ENCODE measurements around the gene POLE.

POLE gene

DNA sequence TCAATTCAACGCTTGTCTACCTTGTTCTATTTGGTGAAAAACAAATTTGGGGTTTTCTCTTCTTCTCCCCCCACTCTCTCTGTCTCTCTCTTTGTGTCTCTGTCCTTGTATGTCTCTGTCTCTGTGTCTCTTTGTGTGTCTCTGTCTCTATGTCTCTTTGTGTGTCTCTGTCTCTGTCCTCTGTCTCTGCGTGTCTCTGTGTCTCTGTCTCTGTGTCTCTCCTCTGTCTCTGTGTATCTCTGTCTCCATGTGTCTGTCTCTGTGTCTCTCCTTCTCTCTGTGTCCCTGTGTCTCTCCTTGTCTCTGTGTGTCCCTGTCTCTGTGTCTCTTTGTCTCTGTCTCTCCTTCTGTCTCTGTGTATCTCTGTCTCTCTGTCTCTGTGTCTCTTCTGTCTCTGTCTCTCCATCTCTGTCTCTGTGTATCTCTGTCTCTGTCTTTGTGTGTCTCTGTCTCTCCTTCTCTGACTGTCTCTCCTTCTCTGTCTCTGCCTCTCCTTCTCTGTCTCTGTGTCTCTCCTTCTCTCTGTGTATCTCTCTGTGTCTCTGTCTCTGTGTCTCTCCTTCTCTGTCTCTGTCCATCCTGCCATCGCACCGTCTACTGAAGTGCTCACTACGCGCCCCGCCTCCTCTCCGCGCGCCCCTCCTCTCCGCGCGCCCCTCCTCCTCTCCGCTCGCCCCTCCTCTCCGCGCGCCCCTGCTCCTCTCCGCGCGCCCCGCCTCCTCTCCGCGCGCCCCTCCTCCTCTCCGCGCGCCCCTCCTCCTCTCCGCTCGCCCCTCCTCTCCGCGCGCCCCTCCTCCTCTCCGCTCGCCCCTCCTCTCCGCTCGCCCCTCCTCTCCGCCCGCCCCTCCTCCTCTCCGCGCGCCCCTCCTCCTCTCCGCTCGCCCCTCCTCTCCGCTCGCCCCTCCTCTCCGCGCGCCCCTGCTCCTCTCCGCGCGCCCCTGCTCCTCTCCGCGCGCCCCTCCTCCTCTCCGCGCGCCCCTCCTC lies 89.5 kb downstream of the POLE start:
- Histone ChIP-seq H3K4me3 (ENCODE audit: low read length) (no peak overlapping the region), H3K4me1 (ENCODE audit: control insufficient read depth, insufficient read depth, low read length) (peaks cover 24% of the 10 kb centered on the region), H3K27me3 (ENCODE audit: control insufficient read depth, insufficient read depth, low read length) (peaks cover 28% of the 10 kb centered on the region), H3K9me3 (ENCODE audit: control insufficient read depth, low read length) (no peaks in the 10 kb centered on the region), H3K9ac (ENCODE audit: low read length) (no peak overlapping the region), H3K36me3 (ENCODE audit: control insufficient read depth, insufficient read depth, low read length) (no peaks in the 10 kb centered on the region)

DNA sequence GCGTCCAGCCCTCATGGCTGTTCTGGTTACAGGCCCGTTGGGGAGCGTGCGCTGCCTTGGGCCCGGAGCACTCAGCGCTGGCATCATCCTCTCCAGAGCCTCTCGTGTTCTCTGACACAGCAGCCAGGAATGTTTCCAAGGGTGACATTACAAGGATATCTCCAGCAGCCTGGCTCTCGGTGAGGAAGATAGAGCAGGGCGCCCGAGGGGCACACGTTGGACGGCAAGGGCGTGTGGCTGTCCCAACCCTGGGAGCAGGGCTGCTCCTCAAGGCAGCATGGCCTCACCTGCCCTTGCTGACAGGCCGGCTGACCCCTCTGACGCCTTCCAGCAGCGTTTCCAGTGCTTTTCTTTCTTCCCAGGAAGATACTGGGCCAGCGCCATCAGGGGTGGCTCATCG lies 91.1 kb downstream of the POLE start:
- Histone ChIP-seq H3K4me3 (ENCODE audit: low read length) (no peak overlapping the region), H3K27me3 (ENCODE audit: control insufficient read depth, insufficient read depth, low read length) (peaks cover 15% of the 10 kb centered on the region)

DNA sequence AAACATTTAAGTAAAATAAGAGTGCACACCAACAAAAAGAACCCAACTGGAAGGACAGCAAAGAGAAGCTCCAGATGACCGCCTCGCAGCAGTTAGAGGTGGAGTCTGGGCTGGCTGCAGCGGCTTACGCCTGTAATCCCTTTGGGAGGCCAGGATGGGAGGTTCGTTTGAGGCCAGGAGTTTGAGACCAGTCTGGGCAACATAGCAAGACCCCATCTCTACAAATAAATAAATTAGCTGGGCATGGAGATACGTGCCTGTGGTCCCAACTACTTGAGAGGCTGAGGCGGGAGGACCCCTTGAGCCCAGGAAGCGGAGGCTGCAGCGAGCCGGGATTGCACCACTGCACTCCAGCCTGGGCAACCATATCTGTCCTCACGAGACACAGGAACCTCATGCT lies 92.0 kb downstream of the POLE start:
- H3K4me3 ChIP-seq (ENCODE audit: low read length), result no peak overlapping the region
- H3K36me3 ChIP-seq (ENCODE audit: control insufficient read depth, insufficient read depth, low read length), result no peaks in the 10 kb centered on the region
- no peaks in the 10 kb centered on the region for H3K9me3 ChIP-seq (ENCODE audit: control insufficient read depth, low read length)
- peaks cover 17% of the 10 kb centered on the region for H3K4me1 ChIP-seq (ENCODE audit: control insufficient read depth, insufficient read depth, low read length)
- H3K9ac ChIP-seq (ENCODE audit: low read length), result no peak overlapping the region
- peaks cover 8% of the 10 kb centered on the region for H3K27me3 ChIP-seq (ENCODE audit: control insufficient read depth, insufficient read depth, low read length)

More for the DNA sequence above, 91.1 kb downstream of the POLE start:
- no peaks in the 10 kb centered on the region for H3K9me3 ChIP-seq (ENCODE audit: control insufficient read depth, low read length)
- H3K36me3 ChIP-seq (ENCODE audit: control insufficient read depth, insufficient read depth, low read length), result no peaks in the 10 kb centered on the region
- H3K4me1 ChIP-seq (ENCODE audit: control insufficient read depth, insufficient read depth, low read length), result peaks cover 24% of the 10 kb centered on the region
- H3K9ac ChIP-seq (ENCODE audit: low read length), result no peak overlapping the region

DNA sequence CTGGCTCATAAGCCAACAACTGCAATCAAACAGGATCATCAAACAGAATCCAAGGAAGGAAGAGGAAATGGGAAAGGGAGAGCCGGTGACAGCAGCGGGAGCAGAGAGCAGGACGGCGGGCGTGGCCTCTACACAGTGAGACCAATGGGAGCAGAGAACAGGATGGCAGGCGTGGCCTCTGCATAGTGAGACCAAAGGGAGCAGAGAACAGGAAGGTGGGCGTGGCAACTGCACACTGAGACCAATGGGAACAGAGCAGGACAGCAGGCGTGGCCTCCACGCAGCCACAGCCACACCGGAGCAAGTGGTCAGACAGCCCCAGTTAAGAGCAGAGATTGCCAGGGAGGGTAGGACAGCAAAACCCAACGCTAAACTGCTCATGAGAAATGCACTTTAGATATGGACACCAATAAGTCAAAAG lies 93.2 kb downstream of the POLE start:
- H3K9me3 ChIP-seq (ENCODE audit: control insufficient read depth, low read length), result no peaks in the 10 kb centered on the region
- H3K9ac ChIP-seq (ENCODE audit: low read length), result peak overlapping the region; percentile 29
- H3K4me1 ChIP-seq (ENCODE audit: control insufficient read depth, insufficient read depth, low read length), result peaks cover 14% of the 10 kb centered on the region
- no peaks in the 10 kb centered on the region for H3K36me3 ChIP-seq (ENCODE audit: control insufficient read depth, insufficient read depth, low read length)
- H3K4me3 ChIP-seq (ENCODE audit: low read length), result peak overlapping the region; percentile 14
- H3K27me3 ChIP-seq (ENCODE audit: control insufficient read depth, insufficient read depth, low read length), result peaks cover 5% of the 10 kb centered on the region

DNA sequence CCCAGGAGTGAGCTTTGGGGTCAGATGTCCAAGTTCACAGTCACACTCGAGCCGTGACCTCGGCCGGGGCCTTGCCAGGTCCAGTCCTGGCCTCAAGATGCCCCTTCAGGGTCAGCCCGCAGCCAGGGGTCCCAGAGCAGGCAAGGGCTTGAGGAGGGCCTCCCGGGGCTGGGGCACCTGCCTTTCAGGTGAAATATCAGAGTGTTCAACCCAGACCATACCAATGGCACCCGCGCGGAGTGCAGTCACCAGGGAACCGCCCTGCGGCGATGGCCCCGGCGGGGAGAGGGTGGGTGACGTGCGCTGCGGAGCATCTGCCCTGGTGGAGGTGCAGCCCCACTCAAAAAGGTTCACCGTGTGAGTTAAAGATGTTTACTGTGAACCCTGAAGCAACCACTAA lies 93.6 kb downstream of the POLE start:
- Histone ChIP-seq H3K4me3 (ENCODE audit: low read length) (peak overlapping the region; percentile 14), H3K36me3 (ENCODE audit: control insufficient read depth, insufficient read depth, low read length) (no peaks in the 10 kb centered on the region), H3K4me1 (ENCODE audit: control insufficient read depth, insufficient read depth, low read length) (peaks cover 14% of the 10 kb centered on the region), H3K9ac (ENCODE audit: low read length) (peak overlapping the region; percentile 29), H3K27me3 (ENCODE audit: control insufficient read depth, insufficient read depth, low read length) (peaks cover 5% of the 10 kb centered on the region), H3K9me3 (ENCODE audit: control insufficient read depth, low read length) (no peaks in the 10 kb centered on the region)

DNA sequence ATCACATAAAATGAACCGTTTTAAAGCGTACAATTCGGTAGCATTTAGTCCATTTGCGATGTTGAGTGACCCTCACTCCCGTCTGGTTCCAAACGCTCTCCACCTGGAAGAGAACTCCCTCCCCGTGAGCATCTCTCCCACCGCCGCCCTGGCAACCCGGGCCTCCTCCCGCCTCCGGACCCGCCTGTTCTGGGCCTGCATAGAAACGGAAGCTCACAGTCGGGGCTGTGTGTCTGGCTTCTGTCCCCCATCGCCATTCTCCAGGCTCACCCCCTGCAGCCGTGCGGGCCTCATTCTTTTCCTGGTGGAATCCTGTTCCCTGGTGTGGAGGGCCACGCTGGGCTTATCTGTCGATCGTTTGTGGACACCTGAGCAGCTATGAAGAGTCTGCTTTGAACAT lies 94.1 kb downstream of the POLE start:
- Histone ChIP-seq H3K9ac (ENCODE audit: low read length) (no peak overlapping the region), H3K4me1 (ENCODE audit: control insufficient read depth, insufficient read depth, low read length) (peaks cover 14% of the 10 kb centered on the region), H3K4me3 (ENCODE audit: low read length) (no peak overlapping the region), H3K9me3 (ENCODE audit: control insufficient read depth, low read length) (no peaks in the 10 kb centered on the region), H3K27me3 (ENCODE audit: control insufficient read depth, insufficient read depth, low read length) (peaks cover 5% of the 10 kb centered on the region), H3K36me3 (ENCODE audit: control insufficient read depth, insufficient read depth, low read length) (no peaks in the 10 kb centered on the region)

DNA sequence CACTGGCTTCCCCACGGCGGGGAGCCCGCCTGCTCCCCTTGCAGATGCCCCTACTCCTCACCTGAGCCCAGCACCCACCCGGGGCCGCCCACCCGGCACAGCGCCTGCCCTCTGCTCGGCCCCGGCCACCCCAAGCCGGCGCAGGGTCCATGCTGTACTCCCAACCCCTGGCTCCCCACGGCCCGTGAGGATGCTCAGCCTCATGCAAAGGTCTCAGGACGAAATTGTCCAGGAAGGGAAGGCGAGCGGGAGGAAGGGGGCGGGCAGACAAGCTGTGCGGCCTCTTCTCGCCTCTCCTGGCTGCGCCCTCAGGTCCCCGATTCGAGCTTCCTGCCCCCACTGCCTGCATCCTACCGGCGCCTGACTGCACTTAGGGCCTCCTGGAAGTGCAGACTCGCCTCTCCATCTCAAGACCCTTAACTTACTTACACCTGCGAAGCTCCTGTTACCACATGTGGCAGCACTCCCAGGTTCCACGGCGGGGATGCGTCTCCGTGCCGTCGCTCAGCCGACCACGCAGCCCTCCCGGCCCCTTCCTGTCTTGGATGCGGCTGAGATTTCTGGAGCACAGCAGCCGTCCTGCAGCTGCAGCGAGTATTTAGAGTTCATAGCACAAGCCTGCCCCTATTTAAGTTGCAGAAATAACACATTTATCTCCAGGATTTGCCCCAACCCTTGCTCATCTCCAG lies 94.7 kb downstream of the POLE start:
- no peaks in the 10 kb centered on the region for H3K9me3 ChIP-seq (ENCODE audit: control insufficient read depth, low read length)
- no peak overlapping the region for H3K4me3 ChIP-seq (ENCODE audit: low read length)
- peaks cover 3% of the 10 kb centered on the region for H3K27me3 ChIP-seq (ENCODE audit: control insufficient read depth, insufficient read depth, low read length)
- H3K36me3 ChIP-seq (ENCODE audit: control insufficient read depth, insufficient read depth, low read length), result no peaks in the 10 kb centered on the region
- H3K4me1 ChIP-seq (ENCODE audit: control insufficient read depth, insufficient read depth, low read length), result peaks cover 12% of the 10 kb centered on the region
- H3K9ac ChIP-seq (ENCODE audit: low read length), result no peak overlapping the region

DNA sequence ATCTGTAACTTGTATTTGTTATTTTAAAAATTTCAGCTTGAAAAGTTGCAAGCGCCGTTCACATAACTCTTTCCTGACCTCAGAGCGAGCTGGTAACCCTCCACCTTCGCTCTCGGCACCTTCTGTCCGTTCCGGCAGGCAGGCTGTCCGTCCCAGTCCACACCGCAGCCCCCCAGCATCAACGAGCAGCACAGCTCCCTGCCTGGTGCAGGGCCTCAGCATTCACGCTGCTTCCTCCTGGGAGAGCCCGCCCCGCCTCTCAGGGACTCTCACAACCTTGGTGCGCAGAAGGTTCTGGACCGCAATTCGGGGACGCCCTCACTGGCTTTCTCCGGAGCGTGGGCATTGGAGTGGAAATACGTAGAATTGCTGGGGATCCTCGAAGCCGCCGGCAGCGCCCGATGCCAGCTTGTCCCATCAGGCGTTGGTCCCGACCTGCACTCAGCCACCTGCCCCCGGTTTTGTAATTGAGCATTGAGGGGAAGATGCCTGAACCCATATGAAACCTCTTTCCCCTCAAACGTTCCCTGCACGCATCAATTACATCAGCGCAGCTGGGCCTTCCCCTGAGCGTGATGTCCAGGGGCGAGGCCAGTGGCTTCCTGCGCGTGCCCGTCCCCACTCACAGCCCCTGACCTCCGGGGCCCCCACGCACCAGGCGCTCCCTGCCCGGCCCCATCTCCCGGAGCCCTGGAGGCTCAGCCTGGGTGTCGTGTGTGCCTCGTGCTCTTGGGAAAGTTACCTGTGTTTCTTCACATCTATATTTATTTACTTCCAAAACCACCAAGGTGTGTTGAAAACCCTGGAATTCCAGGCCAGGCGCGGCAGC lies 95.8 kb downstream of the POLE start:
- Histone ChIP-seq H3K9ac (ENCODE audit: low read length) (no peak overlapping the region), H3K36me3 (ENCODE audit: control insufficient read depth, insufficient read depth, low read length) (no peaks in the 10 kb centered on the region), H3K4me3 (ENCODE audit: low read length) (no peak overlapping the region), H3K27me3 (ENCODE audit: control insufficient read depth, insufficient read depth, low read length) (no peaks in the 10 kb centered on the region), H3K9me3 (ENCODE audit: control insufficient read depth, low read length) (no peaks in the 10 kb centered on the region), H3K4me1 (ENCODE audit: control insufficient read depth, insufficient read depth, low read length) (peaks cover 9% of the 10 kb centered on the region)

DNA sequence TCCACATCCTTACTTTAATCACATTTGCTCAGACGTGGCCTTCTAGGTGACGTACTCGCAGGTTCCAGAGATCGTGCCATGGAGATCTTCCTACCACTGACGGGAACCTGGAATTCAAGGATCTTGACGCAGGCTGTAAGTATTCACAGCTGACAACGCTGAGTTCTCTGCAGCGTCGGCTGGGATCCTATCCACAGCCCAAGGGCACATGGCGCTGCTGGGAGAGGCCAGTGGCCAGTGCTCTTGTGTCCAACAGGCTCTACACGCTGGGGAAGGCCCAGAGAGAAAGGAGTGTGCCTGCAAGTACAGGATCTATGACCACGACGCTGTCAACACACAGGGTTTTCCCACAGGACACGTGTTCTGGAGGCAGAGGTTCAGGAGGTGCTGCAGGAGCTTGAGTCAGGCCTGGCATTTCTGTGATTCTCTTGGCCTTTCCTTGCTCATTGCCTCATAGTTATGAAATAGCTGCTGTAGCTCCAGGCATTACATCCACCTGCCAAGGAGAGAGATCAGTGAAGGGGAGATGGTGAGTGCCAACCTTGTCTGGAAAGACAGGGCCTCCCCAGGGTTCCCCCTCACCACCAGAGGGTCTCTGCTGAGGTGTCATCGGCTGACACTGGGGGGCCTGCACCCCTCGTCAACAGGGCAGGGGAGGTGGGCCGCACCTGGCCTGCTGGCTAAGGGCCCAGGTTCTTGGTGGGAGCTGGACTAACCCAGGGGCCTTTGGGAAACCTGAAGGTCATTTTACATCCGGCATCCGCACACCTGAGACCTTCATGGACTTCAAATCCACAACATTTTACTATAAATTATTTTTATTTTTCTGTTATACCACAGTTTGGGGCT lies 98.1 kb downstream of the POLE start:
- no peak overlapping the region for H3K4me3 ChIP-seq (ENCODE audit: low read length)
- peaks cover 7% of the 10 kb centered on the region for H3K4me1 ChIP-seq (ENCODE audit: control insufficient read depth, insufficient read depth, low read length)
- no peaks in the 10 kb centered on the region for H3K9me3 ChIP-seq (ENCODE audit: control insufficient read depth, low read length)
- H3K27me3 ChIP-seq (ENCODE audit: control insufficient read depth, insufficient read depth, low read length), result no peaks in the 10 kb centered on the region
- no peaks in the 10 kb centered on the region for H3K36me3 ChIP-seq (ENCODE audit: control insufficient read depth, insufficient read depth, low read length)
- H3K9ac ChIP-seq (ENCODE audit: low read length), result no peak overlapping the region

DNA sequence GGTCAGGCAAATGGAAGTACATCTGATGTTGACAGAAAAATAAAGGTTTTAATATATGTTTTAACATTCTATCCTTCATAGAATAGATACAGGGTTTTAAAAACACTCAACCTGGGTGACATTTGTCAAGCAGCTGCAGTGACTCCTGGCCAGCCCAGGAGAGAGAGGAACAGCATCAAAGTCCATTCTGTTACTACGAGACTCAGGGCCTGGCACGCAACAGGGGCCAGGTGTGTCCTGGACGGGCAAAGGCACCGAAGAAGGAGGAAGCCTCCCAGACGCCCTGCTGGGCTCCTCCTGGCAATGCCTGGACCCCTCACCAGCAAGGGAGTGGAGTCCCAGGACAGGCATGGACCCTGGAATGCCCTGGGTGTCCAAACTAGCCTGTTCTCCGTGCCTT lies 98.8 kb downstream of the POLE start:
- Histone ChIP-seq H3K4me1 (ENCODE audit: control insufficient read depth, insufficient read depth, low read length) (peaks cover 2% of the 10 kb centered on the region), H3K9ac (ENCODE audit: low read length) (no peak overlapping the region), H3K27me3 (ENCODE audit: control insufficient read depth, insufficient read depth, low read length) (no peaks in the 10 kb centered on the region), H3K36me3 (ENCODE audit: control insufficient read depth, insufficient read depth, low read length) (no peaks in the 10 kb centered on the region), H3K9me3 (ENCODE audit: control insufficient read depth, low read length) (no peaks in the 10 kb centered on the region), H3K4me3 (ENCODE audit: low read length) (no peak overlapping the region)

DNA sequence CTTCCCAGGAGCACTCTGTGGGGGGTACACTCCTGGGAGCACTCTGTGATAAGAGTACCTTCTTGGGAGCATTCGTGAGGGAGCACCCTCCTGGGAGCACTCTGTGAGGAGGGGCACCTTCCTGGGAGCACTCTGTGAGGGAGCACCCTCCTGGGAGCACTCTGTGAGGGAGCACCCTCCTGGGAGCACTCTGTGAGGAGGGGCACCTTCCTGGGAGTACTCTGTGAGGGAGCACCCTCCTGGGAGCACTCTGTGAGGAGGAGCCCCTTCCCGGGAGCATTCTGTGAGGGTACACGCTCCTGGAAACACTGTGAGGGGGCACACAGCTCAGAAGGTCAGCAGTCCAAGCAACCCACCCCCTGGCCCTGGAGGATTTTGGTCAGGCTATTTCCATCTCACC lies 99.4 kb downstream of the POLE start:
- Histone ChIP-seq H3K4me1 (ENCODE audit: control insufficient read depth, insufficient read depth, low read length) (no peaks in the 10 kb centered on the region), H3K9me3 (ENCODE audit: control insufficient read depth, low read length) (no peaks in the 10 kb centered on the region), H3K4me3 (ENCODE audit: low read length) (no peak overlapping the region), H3K36me3 (ENCODE audit: control insufficient read depth, insufficient read depth, low read length) (no peaks in the 10 kb centered on the region), H3K27me3 (ENCODE audit: control insufficient read depth, insufficient read depth, low read length) (no peaks in the 10 kb centered on the region), H3K9ac (ENCODE audit: low read length) (no peak overlapping the region)
